GM11168 (cell line): ENCODE data around the gene HOXB5.

Experiments
- in situ Hi-C: fragments of 300-500 bp; cut with MboI; formaldehyde crosslinking; loops from one replicate; pipeline ENCODE4 v1.12.0; 2022; ENCODE audit warnings: low sequenced_read_pairs; ENCODE audit not compliant: unreplicated experiment

The HOXB5 gene

DNA sequence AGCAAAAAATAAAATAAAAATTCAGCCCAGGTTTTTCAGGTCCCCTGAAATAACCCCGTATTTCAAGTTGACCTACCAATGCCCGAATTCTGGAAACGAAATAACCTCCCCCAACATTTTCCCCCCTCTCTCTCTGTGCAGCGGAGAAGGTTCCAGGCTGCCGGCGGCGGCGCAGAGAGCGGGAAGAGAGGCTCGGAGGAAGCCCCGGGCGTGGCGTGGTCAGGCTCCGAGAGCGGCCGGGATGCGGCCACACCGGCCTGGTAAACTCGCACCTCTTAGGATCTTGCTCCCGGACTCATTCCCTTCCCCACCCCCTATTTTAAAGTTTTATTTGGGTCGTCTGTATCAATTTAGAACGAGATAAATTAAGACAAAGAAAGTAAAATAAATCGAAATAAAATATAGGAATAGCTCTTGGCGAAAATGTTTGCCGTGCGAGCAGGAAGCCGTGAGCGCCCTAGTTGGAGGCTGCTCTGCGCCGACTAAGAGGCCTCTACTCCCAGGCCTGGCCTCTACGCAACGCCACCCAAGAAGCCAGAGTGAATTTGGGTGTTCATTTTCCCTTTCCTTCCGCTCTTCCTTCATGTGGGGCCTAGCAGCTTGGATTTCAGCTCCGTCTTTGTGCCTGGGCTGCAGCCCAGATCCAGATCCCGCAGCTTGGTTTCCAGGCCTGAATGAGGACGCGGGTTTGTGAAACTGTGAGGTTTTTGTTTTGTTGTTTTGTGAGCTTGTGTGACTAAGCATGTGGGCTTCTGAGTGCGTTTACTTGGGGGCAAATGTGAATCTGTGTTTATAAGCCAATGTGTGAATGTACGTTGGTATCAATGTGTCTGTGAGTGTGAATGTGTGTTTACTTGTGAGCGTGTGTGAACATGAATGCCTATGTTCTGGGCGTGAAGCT, 12.7 kb upstream of the HOXB5 start:
- in situ Hi-C loops = no loop called here

DNA sequence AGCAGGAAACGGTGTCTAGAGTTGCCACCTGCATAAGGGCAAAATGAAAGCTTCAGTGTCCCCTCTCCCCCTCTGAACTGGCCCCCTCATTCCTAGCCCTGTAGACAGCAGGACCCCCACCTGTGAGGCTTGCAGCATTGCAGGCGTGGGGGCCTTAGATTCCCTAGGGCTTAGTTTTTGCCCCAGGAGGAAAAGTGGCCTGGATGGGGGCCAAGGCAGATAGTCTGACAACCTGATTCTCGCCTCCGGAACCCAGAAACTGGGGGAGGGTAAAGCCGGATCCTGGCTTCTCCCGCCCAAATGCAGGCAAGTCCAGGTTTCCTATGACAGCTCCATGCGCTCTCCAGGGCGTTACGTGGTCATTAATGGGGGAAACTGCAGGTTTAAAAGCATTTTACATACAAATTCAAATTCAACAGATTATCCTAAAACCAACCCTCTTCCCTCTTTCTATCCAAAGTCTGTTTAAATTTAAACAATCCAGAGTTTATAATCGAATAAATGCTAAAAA, 11.9 kb upstream of the HOXB5 start:
- in situ Hi-C loops = no loop called here

DNA sequence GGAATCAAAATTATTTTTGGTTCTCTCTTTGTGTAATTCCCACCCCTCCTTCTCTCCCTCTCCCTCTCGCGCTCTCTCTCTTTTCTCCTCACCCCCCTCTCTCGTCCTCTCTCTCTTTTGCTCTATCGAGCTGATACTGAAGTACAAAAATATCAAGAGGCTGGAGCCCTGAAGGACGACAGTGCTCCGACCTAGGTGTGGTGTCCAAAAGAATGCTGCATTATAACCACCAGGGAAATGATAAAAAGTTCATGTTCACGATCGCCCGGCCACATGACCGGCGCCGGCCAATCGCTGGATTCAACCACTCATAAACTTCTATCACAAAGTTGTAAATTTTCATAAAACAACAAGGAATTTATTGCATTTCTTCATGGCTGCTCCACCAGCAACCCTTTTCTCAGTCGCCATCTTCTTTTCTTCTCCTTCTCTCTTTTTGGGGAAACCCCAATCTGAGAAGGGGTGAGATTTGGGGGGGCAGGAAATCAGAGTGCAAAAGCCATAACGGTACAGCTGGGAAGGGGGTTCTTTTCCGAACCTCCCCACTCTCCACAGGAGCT, 11.3 kb upstream of the HOXB5 start, which contains the start of gene HOXB6:
TSS of gene HOXB6 (minus strand) at position 217 of the 560 bp plus-strand sequence. CDS start 6,836 bp downstream, outside the sequence.
- in situ Hi-C loops = no loop called here

DNA sequence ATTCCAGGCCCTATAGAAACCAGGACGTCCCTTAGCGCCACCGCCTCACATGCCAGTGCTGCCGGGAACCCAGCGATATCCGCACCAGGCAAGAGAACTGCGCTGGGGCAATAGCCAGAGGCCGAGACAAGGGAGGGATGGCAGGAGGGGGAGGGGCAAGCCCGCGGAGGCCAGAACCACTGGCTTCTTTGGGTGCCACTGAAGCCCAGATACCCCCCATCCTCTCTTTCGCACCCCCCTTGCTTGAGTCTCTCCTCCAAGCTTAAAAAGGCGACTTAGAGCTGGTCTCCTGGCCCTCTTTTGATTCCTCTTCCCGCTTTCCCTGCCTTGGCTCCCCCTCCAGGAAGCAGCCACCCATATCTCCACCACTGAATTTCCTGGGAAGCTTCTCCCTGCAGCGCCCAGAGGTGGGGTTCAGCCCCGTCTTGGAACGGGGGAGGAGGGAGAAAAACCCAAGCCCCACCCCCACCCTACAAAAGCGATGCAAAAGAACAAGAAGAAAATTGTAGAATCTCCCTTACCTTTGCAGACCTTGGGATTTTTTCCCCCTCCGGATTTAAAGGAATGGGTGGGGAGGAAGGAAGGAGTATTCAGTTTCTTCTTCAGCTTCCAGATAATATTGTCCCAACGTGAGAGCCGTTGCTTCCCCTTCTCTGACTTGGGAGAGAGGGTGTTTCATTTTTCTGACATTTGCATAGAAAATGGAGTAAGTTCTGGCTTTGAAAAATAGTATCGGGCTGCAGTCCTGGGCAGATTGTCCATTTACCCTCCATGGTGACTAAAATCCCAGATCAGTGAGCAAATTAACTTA, 10.6 kb upstream of the HOXB5 start:
- in situ Hi-C loops = no loop called here

DNA sequence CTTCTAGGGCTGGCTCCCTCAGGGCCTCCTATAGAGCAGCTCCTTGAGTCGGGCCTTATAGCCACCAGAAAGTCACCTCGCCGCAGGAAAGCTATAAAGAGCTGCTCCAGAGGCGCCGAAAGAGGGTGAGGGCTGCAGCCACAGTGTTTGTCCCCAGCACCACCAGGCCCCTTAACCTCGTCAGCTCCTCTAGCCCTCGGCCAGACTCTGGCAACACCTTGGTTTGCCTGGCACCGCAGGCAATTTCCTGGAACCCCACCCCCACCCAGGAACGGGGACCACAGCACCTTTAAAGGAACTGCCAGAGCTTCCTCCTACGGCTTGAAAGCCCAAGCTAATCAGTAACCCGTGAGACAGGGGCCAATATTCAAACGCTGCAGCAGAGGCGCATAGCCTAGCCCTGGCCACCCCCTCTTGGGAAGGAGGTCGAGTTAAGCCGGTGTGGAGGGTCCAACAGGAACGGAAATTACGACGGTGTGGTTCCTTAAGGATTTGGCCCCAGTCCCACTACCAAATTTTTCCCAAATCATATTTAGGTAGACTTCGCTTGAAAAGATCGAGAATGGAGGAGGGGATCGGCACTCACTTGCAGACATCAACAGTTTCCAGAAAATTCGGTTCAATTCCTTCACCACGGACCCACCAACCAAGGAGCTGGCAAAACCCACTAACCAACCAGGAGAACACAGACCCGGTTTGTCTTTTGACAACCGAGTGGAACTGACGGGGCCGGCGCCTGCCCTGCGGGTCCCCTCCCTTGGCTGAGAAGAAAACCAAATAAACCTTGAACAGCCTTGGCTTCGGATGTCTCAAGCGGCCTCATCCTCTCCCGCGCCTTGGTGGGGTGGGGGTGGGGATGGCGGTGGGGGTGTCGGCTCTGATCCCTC, 8.2 kb upstream of the HOXB5 start:
- in situ Hi-C loops = no loop called here

DNA sequence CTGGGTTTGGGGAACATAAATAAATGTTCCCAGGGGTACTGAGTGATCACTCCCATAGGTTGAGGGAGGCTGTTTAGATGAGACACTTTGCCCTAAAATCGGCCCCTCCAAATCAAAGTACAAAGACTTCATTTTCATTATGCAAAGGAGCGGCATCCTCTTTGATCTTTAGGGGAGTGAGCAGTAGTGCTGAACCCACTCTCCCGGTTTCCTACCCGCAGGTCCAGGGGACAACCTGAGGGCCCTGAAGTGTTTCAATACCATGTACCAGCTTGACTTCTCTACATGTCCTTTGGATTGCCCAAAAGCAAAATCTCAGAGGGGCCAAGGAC, 7.6 kb upstream of the HOXB5 start:
- in situ Hi-C loops = no loop called here

DNA sequence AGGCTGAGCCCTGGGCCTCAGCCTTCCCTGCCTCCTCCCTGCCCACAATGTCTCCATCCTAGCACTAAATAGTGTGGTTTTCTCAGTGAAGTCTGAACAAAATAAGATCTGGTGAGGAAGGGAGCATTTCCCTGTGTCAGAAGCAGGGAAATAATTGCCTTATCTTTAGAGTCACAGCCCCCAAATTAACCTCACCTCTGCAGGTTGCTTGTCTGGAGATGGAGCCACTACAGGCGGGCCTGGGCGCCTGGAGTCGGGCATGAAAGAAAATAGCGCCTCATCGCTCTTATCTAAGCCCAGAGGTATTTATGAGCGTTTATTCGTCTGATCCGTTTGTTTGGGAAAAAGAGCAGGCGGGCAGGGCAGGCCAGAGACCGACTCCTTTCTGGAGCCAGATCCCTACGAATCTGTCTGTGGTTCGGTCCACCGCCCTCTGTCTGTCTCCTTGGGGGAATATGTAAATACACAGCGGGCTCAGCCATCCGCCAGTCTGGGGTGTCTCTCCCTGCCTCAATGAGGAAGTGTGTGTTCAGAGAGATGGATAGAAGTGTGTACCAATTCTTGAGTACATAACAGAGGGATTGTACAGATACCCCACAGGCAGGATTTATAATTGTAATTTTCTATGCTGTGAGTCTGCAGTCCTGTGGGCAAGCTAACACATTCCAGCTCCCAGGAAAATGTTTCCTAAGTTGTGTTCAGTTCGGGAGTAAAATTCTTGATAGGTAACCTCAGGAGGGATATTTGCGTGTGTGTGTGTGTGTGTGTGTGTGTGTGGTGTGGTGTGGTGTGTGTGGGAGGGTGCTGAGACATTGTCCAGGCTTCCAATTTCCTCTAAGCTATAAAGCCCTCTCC, 6.9 kb upstream of the HOXB5 start:
- in situ Hi-C loops = no loop called here

DNA sequence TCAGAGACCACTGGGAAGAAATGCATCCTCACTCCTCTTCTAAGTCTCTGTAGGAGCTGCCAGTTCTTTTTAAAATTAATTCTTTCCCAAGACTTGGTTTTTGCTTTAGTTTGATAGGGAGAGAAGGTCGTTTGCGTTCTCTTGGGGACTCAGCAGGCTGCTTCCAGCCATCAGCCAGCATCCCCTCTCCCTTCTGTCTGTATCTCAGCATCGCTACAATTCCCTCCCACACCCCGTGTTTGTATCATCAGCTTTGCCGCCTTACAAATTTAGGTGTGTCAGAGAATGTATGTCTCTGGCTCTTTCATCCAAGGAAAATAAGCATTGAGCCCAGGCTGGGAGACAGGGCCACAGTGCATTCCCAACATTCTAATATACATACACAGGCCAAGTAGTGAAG, 5.8 kb upstream of the HOXB5 start:
- in situ Hi-C loops = no loop called here

DNA sequence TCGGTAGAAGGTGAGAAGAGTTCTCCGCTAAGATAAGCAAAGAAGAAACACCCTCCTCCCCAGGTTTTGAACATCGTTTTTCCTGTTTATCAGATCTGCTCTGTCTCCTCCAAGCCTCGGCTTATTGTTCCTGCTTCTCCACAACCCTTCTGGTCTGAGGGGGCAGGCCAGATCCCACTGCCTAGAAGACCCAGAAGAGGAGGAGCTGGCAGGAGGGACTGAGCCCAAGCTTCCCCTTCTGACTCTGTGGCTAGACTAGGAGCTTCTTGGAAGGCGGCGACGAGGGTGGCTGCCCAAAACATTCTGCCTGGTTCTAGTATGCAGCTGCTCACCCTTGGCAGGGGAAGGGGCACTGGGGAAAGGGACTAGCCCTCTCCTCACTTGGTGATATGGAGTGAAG, 5.2 kb upstream of the HOXB5 start:
- in situ Hi-C loops = no loop called here

DNA sequence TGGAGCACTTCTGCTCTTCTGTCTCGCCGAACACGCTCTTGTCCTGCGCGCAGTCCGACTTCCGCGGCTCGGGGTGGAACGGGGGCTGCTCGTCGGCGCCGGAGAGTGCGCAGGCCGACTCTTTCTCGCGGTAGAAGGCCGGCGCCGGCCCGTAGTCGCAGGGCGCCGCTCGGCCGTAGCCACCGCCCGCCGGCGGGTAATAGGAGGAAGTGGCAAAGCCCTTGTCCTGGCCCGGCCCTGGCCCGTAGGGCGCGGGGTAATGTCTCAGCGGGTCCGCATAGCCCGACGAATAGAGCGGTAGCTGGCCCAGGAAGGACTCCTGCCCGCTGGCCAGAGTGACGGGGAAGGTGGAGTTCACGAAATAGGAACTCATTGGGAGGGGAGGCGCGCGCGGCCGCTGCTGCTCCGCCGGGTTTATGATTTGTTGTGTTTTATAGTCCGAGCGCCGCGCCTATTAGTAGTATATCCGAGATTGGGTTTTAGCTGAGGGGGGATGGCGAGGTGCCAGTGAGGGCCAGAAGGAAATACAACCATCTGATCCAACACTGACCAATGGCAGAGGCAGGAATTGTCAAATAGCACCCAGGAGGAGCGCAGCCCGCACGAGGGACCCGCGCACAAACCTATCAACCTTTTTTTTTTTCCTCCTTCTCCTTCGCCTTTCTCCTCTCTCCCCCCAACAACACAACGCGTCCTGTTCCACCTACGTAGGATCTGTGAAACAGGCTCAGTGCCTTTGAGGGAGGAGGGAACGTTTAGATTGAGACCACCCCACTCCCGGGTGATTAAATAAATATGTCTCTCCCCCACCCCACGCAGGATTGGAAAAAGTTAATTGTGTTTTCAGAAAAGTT, 4.4 kb upstream of the HOXB5 start:
- in situ Hi-C loops = no loop called here

DNA sequence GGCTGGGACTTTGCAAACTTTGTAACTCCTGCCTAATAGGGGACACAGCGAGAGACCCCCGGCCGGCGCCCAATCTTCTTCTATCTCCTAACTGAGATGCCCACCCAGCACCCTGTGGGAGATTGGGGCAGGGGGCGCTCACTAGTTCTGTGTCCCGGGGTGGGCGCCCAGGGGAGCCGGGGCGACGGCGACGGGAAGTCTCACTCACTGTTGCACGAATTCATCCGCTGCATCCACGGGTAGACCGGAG, 3.9 kb upstream of the HOXB5 start:
- in situ Hi-C loops = no loop called here

DNA sequence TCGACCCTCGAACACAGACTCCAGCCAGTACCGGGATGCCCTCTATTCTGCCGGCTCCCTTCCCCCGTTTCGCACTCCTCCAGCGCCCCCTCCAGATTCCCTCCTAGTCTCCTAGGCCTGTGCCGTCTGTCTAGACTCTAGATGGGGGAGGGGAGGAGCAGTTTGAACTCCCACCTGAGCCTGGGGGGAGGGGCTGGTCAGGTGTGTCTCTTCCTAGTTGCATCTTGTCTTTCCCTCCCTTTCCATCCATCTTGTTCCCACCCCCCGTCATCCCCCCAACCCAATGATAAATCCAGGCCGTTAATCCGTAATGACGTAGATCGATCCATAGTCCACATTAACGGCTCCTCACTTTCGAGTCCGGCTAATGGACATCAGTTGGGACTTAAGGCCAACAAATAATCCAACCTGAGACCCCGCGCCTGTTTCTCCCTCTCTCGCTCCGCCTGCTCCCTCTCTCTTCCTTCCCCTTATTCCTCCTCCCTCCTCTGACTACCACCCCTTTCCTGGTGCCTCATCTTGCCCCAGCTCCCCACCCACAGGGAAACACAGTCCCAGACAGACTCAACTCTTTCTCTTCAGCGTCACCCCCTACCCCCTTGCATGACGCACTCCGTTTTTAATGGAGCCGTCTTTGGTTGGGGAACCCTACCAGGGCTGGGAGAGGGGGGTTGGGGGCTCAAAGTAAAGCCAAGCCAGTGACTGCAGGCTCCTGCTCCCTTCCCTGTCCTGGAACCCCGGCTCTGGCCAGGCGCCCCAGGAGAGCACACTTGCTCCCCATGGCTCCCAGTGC, 3.4 kb upstream of the HOXB5 start:
- in situ Hi-C loops = no loop called here

DNA sequence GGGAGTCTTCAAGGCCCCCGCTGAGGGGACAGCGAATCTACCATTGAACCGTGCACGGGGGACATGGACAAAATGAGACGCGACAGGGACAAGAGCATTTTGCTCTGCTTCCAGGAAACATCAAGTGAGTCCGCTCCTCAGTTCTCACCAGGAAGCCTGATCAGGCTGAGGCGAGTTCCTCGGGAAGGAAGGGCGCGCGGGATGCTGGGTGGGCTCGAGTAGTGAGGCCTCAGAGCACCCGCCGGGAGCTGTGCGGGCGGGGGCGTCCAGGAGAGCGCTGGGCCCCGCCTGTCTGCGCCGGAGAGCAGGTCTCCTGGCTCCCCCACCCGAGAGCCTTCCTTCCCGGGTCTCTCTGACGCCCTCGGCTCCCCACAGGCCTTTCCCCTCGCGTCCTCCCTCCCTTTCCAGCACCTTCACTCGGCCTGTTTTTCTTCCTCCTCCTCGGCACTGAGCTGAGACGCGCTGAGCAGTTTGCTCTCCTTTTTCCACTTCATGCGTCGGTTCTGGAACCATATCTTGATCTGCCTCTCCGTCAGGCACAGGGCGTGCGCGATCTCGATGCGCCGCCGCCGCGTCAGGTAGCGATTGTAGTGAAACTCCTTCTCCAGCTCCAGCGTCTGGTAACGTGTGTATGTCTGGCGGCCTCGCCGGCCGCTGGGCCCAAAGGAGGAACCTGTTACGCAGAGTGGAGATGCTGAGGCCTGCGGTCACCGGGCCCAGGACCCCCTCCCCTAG, 2.6 kb upstream of the HOXB5 start:
- in situ Hi-C loops = no loop called here

DNA sequence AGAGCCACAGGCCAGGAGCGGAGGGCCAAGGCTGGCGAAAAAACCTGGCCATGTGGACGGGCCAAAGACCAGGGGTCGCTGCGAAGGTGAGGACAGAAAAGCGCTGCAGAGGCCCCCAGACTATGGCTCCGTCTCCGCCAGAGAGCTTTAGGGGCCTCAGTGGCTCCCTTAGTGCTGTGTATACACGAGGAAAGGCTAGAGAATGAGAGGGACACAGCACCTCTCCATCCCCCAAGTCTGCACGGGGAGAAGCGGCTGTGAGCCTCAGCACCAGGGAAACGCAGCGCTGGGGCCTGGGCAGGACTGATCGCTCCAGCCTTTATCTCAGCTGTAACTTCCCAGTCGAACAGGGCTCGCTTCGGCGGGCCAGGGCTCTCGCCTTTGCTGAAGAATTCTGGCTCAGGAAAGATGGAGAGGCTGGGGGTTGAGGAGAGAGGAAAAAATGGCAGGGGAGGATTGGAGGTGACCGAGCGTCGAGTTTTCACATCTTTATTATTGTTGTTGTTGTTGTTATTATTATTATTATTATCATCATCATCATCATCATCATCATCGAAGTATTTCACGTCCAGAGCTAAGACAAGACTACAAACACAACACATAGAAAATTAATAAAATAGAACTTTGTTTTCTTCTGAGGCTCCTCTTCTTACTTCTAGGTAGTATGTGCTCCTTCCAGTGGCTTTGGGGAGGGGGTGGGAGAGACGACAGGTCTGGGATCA, 1.9 kb upstream of the HOXB5 start:
- in situ Hi-C loops = no loop called here

DNA sequence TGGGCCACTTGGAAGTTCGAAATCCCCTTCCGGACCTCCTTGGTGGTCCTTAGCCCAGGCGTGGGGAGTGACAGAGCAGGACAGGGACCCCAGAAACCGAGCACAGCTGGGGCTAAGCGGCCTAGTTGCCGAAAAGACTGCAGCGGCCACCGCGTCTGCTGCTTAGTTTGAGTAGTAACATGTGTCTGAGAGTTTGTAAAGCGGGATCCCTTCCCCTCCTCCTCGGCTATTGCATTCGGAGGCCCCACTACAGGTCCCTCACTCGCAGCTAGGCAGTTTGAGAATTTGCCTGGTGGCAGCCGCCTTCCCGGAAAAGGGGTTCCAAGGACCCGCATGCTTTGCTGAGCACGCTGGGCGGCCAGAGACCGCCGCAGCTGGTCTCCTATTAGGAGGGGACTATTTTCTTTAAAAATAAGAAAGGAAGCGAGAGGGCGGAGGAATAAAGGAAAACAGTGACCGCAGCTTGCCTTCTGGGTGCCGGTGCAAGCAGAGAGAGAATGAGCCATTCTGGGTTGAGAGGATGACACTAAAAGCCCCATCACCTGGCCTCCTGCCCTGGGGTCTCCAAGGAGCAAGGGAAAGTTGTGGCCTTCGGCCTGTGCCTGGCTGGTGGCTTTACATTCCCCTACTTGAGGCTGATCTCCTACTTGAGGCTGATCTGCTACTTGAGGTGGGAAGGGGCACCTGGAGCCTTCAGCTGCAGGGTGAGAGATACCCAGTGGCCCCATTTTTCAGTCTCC, 1.1 kb upstream of the HOXB5 start:
- in situ Hi-C loops = no loop called here
